ENCODE measurements around the gene CDKN2A.
"Not testable (repeated sequence)": the region's sequence is repeated elsewhere in the genome, so short reads cannot be mapped to it uniquely, and the experiment has no call there.

CDKN2A gene

DNA sequence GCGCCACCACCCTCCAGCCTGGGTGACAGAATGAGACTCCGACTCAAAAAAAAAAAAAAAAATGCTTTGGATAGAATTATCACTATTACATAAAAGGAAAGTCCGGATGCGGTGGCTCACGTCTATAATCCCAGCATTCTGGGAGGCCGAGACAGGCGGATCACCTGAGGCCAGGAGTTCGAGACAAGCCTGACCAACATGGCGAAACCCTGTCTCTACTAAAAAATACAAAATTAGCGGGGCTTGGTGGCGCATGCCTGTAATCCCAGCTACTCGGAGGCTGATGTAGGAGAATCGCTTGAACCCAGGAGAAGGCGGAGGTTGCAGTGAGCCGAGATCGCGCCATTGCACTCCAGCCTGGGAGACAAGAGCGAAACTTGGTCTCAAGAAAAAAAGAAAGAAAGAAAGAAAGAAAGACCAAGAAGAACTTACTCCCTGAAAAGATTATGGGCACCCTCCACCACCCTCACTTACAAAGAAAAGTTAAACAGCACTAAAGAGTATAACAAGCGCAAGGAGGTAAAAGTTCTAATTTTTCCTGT, 17.8 kb downstream of the CDKN2A start:
- DNase-seq, result no peak

DNA sequence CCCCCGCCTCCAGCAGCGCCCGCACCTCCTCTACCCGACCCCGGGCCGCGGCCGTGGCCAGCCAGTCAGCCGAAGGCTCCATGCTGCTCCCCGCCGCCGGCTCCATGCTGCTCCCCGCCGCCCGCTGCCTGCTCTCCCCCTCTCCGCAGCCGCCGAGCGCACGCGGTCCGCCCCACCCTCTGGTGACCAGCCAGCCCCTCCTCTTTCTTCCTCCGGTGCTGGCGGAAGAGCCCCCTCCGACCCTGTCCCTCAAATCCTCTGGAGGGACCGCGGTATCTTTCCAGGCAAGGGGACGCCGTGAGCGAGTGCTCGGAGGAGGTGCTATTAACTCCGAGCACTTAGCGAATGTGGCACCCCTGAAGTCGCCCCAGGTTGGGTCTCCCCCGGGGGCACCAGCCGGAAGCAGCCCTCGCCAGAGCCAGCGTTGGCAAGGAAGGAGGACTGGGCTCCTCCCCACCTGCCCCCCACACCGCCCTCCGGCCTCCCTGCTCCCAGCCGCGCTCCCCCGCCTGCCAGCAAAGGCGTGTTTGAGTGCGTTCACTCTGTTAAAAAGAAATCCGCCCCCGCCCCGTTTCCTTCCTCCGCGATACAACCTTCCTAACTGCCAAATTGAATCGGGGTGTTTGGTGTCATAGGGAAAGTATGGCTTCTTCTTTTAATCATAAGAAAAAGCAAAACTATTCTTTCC, 19.3 kb downstream of the CDKN2A start:
- DNase-seq, result peak; percentile 37

DNA sequence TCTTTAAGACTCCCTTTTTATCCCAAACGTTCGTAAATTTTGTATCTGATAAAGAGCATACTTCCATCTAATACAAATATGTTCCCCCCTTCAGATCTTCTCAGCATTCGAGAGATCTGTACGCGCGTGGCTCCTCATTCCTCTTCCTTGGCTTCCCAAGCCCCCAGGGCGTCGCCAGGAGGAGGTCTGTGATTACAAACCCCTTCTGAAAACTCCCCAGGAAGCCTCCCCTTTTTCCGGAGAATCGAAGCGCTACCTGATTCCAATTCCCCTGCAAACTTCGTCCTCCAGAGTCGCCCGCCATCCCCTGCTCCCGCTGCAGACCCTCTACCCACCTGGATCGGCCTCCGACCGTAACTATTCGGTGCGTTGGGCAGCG, 19.9 kb downstream of the CDKN2A start:
- DNase-seq, result no peak

DNA sequence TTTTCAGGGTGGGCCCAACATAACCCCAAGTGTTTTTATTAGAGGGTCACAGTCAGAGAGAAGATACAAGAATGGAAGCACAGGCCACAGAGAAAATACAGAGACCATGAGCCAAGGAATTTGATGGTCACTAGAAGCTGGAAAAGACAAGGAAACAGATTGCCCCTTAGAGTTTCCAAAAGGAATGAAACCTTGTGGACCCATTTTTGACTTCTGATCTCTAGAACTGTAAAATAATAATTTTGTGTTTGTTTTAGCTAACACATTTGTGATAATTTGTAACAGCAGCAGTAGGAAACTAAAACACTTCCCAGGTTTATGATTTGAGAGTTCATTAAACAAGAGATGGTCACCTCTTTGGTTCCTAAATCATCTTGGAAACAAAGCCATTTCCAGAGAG, 21.8 kb downstream of the CDKN2A start:
- no peak for DNase-seq

DNA sequence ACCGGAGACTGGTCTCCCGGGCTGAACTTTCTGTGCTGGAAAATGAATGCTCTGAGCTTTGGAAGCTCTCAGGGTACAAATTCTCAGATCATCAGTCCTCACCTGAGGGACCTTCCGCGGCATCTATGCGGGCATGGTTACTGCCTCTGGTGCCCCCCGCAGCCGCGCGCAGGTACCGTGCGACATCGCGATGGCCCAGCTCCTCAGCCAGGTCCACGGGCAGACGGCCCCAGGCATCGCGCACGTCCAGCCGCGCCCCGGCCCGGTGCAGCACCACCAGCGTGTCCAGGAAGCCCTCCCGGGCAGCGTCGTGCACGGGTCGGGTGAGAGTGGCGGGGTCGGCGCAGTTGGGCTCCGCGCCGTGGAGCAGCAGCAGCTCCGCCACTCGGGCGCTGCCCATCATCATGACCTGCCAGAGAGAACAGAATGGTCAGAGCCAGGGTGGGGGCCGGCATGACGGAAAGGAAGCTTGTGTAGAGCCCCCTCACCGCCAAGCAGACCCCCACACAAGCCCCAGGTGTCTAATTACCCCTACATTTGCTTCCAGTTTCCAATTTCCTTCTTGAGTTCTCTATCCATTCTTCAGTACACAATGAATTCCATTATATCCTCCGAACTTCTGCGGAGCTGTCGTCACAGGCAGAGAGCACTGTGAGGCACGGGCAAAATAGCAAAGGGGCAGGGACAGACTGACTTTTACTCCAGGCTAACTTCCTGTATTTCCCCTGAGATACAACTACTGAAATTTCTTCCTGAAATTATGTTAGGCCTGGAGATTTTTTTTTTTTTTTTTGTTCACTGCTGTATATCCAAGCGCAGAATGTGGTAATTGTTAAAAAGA, 23.2 kb downstream of the CDKN2A start:
- DNase-seq, result no peak

DNA sequence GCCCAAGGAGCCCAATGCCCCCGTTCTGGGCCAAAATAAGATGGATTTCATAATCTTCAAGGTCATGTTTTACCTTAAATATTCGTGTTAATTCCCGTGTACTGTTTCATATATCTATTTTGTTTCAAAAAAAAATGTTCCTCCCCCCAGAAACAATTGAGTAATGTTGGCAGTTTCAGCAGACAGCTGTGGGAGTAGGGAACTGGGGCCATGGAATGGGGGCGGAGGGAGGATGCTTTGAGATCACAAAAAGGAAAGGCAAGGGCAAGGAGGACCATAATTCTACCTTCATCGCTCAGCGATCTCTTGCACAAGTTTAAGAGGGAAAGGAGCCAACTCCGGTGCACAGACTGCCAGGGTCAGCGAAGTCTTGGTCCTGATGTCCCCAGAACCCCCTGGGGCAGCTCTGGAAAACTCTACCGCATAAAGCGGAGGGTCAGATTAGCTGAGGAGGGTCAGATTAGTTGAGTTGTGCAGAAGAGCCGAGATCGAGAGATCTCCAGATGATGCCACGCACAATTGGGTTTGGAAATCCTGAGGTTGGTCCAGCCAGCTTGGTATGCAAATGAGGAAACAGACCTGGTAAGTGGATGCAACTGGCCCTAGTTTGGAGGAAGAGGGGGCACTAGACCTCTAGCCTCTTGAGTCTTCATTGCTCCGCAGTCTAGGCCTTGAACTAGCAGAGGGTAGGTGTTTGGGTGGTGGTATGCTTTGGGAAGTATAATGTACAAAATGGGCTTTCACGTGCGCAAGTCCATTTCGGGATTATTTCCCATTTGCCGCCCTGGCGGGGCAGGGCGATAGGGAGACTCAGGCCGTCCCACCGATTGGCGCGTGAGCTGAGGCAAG, 24.0 kb downstream of the CDKN2A start:
- no peak for DNase-seq

DNA sequence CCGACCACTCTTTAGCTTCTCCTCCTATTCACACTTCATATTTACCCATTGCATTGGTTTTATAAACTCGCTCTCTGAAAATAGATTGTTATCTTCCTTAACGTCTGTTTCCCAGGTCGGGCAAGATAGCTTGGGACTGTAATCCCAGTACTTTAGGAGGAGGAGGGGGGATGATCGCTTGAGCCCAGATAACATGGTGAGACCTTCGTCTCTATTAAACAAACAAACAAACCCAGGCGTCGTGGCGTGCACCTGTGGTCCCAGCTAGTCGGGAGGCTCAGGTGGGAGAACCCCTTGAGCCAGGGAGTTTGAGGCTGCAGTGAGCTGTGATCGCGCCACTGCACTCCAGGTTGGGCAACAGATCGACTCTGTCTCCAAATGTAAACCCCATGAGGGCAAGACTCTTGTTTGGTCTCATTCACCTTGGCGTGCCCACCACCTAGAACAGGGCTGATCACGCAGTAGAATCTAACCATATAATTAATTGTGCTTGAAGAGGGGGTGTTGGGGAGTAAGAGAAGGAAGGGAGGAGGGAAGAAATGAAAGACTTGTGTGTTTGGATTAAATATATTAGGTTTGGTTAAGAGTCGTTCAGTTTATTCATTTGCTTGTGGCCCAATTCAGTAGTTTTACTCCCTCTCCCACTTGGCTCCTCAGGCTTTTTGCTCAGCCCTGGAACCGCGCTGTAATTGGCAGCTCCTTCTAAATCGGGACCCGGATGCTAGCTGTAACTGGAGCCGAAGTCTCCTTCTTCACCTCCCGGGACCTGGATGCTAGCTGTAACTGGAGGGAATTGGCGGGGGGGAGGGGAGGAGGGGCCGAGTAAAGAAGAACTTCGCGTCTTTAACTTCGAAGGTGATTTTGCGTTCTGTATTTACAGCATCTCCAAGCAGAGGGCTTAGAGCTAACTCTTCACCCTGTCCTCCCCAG, 24.9 kb downstream of the CDKN2A start:
- DNase-seq, result no peak

DNA sequence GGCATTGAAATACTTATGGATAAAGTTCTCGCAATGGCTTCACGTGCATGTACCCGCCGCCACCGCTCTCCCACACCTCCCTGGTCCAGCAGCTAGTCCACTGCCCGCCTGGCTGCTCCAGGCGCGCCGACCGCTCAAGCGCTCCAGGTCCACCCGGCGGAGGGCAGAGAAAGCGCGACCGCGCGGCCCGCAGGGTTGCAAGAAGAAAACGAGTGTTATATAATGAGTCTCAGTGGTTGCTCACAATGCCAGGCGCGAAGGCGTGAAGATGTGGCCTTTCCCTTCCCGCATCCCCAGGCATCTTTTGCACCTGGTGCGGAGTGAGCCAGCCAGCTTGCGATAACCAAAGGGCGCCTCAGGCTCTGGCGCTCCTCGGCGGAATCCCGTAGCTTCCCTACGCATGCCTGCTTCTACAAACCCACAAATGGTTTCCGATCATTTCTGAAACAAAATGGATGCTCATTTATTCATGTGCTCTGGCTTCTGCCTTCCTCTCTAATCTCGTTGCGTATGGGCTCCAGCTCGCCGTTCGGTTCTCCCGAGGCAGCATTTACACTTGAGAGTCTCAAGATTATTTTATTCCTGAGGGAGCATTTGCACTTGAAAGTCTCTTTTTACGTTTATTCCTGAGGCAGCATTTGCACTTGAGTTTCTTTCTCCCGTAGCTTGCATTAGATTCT, 25.7 kb downstream of the CDKN2A start:
- DNase-seq, result no peak

DNA sequence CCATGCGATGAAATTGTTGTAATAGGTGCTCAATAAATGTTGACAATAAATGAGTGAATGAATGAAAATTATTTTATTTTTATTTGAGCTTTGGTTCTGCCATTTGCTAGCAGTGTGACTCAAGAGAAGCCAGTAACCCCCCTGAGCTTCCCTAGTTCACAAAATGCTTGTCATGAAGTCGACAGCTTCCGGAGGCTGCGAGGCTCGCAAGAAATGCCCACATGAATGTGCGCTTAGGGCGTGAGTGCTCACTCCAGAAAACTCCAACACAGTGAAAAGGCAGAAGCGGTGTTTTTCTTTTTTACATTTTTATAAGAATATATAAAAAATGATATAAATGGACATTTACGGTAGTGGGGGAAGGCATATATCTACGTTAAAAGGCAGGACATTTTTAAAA, 26.5 kb downstream of the CDKN2A start:
- no peak for DNase-seq

DNA sequence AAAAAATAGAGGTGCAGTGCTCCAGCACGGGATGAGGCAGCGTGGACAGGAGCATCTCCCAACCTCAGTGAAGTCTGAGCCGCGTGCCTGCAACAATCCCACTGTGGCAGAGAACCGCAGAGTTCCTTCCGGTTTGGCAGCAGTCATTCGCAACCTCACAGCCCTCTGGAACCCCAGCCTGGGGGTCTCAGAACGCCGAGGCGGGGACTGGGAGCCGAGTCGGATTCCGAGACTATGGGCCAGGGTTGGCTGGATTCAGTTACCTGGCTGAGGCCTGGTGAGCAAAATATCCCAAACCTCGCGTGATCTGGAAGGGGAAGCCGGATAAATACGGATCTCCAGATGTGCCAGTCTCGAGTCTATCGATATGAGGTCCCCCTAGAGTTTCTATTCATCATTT, 27.0 kb downstream of the CDKN2A start:
- DNase-seq, result no peak

DNA sequence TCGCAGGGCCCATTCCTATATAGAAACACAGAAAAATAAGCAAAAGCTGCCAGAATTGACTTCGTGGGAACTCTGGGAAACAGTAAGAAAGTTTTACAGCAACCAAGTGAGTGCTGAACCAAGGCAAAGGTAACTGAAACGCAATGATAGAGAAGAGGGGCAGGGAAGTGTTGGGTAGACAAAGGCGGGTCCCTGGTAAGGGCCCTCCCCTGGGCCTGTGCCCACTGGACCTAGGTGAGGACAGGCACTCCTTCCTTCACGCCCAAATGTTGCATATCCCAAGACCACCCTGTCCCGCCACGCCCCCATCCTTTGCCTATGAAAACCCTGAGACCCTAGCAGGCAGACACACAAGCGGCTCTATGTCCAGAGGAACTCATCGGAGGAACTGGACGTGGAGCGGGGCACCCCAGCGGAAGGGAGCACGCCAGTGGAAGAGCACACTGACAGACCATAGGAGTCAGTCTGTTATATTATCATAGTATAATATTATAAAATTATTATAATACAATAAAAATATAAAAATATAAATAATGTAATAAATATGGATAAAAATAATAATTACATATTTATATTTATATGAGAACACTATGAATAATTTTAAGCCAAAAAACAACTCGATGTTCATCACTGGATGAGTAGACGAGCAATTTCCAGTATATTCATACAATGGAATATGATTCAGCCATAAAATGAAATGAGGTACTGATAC, 27.9 kb downstream of the CDKN2A start:
- no peak for DNase-seq

DNA sequence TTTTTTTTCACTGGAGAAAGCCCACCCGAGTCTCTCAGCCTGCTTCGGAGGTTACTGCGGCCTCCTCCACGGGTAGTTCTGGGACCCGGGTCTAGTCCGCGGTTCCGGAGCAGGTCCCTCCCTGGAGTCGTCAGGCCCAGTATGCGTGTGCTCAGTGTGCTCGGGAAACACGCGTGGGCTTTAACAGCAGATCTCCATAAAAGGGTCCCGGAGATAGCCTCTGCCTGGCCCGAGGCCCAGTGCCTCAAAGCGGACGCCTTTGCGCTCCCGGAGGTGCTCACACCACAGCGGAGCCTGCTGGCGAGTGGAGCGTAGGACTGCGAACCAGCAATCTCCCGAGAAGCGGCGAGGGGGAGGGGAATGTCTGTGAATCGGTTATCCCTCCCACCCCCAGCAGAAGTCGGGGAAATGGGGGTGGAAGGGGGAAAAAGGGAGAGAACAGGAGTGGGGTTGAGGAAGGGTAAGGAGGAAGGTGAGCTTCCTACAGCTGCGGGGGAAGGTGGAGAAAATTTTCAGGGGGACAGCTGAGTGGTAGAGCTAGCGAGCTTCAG, 28.7 kb downstream of the CDKN2A start:
- DNase-seq, result peak; percentile 40

DNA sequence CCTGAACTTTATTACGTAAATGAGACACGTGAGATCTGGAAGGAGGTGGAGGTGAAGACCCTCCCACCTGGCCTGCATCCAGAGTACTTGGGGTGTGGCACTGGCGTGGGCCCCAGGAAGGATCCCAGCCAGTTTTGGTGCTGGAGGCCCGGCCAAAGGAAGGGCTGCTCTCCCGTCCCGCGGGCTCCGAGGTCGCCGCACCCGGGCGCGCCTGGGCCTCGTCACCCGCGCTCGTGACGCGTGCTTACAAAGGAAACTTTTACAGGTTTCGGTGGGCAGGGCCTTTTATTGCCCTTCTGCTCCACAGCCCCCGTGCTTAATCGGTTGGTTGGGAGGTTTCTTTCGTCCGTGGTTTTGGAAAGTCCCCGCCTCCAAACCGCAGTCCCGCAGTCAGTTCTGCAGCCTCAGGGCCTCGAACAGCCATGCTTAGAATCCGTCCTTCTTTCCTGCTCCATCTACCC, 29.2 kb downstream of the CDKN2A start:
- peak; percentile 64 for DNase-seq

DNA sequence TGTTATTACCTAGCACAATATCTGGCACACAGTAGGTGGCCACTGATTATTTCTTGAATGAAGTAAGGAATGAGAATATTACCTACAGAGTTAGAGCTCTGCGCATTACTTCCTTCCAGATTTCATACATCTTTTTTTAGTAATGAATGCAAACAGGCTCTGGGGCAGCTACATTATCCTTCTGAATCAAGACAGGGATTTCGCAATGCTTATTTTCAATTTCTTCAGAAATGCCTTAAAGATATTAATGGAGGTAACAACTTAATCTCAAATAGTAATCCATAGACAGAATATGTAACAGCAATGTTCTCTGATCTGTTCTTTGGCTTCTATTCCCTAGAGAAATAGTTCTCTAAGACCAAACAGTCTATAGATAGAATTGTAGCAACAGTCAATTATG, 32.6 kb downstream of the CDKN2A start:
- no peak for DNase-seq

DNA sequence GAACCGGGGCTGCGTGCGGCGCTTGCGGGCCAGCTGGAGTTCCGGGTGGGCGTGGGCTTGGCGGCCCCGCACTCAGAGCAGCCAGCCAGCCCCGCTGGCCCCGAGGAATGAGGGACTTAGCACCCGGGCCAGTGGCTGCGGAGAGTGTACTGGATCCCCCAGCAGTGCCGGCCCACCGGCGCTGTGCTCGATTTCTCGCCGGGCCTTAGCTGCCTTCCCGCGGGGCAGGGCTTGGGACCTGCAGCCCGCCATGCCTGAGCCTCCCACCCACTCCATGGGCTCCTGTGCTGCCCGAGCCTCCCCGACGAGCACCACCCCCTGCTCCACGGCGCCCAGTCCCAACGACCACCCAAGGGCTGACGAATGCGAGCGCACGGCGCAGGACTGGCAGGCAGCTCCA, 34.9 kb downstream of the CDKN2A start:
- DNase-seq, result not testable (repeated sequence)

DNA sequence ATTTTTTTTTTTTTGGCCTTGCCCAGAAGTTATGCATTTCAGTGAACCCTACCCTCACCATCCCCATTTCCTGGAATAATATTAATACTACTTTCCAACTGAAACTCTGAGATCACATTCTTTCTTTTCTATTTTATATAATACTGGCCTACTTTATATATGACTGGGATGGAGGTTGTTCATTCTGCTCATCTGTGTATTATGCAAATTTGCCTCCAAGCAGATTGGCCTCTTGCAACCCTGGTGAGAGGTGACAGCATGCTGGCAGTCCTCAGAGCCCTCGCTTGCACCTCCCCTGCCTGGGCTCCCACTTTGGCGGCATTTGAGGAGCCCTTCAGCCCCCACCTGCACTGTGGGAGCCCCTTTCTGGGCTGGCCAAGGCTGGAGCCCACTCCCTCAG, 35.4 kb downstream of the CDKN2A start:
- no peak for DNase-seq

DNA sequence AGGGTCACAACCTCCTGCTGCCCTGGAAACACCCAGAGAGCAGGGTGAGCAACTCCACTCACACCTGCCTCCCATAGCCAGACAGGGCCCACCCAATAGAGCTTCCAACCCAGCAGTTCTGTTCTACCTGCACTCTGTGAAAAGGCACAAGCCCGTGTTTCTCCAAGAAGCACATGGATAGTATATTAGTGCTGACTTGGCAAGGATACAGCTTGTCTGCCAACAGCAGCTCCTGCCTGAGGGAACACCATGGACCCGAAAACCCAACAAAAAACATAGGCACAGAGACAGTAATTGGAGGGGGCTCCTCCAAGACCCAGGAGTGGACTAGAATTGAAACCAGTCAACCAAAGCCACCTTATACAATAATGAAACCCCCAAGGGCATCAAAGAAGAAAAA, 48.6 kb downstream of the CDKN2A start:
- DNase-seq, result no peak

DNA sequence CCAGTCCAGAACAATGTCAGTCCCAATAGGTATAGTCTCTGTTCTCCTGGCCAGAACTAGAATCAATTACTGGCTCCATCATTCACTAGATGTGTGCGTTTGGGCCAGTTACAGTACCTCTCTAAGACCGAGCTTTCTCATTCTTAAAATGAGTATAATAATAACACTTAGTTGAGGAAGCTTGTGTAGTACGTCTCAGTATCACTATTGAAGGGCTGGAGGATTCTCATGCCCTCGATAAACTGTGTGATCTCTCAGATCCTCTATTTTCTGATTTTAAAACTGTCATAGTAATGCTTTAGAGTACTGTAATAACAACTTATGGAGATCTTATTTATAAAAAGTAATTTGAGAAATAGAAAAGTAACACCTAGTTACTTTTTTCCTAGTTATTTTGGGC, 50.7 kb downstream of the CDKN2A start:
- DNase-seq, result no peak

DNA sequence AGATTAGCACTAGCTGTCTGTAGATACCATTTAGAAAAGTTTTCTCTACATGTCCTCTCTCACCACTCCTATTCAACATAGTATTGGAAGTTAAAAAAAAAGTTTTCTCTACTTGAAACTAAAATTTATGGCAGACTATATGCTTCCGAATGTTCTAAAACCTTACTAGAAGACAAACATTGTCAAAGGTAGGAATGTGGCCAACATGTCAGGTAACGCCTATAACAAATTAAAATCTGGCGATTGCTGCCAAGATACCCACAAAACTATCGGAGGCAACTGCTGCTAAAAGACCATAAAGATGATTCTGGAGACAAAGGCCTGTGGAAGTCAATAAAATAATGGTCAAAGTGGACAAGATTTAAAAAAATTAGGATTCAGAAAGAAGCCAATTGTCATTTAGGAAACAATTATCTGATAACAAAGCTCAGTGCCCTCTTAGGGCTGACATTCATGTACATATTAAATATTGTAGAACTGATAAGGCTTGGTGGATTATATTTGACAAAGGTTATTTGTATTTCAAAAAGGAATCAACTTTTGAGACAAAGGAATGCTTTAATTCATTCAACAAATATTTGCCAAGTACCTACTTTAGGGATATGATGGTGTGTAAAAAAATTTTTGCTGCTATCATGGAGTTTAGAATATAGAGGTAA, 52.7 kb downstream of the CDKN2A start:
- DNase-seq, result no peak

DNA sequence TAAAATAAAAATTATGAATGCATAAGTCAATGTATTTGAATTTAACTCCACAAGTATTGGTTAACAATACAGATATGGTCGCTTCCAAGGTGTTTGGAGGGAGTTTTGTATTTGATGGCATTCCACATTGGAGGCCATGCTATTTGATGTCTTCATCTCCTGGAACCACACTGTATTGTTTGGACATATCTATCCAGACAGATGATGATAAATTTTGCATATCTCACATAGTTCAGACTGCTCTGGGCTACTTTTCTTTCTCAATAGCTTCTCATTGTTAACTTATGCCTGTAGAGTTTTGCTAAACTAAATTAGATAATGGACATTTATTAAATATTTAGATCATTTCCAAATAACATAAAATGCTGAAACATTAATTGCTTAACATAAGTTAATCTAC, 58.0 kb downstream of the CDKN2A start:
- no peak for DNase-seq
